Sigmoid colon (tissue), 7 donors: ENCODE measurements around the gene ZNF217. TPM values are rescaled to one million over a fixed set of nuclear protein-coding genes. Genes with fewer than 3 reads are reported as not detected.
A peak's percentile ranks its signal among the peaks of the same experiment; 100 is the strongest.
"Not testable (repeated sequence)": the region's sequence is repeated elsewhere in the genome, so short reads cannot be mapped to it uniquely, and the experiment has no call there.

Experiments
- DNase-seq: peaks from one replicate; pipeline ENCODE4 v3.0.0-alpha.2; 2019
- H3K27ac ChIP-seq, 4 donors: fragments of 200-600 bp; sonication (generic); one replicate each; pipeline ENCODE4 v1.5.1; 2016 to 2019; ENCODE audit warnings: mild to moderate bottlenecking in 1 of 4
- H3K27me3 ChIP-seq, 3 donors: fragments of 200-600 bp; sonication (generic); one replicate each; pipeline ENCODE4 v1.5.1; 2019; ENCODE audit warnings: mild to moderate bottlenecking in 1 of 3
- H3K36me3 ChIP-seq, 4 donors: fragments of 200-600 bp; sonication (generic); one replicate each; pipeline ENCODE4 v1.5.1; 2016 to 2019
- H3K4me1 ChIP-seq, 4 donors: fragments of 200-600 bp; sonication (generic); one replicate each; pipeline ENCODE4 v1.5.1; 2017 to 2019
- H3K4me3 ChIP-seq, 4 donors: fragments of 200-600 bp; sonication (generic); one replicate each; pipeline ENCODE4 v1.5.1; 2017 to 2019; ENCODE audit warnings: mild to moderate bottlenecking in 2 of 4, moderate library complexity in 1 of 4
- H3K9me3 ChIP-seq, 4 donors: fragments of 200-600 bp in 3 of 4; sonication (generic) in 3 of 4; one replicate each; pipeline versions ENCODE4 v1.5.1 to v1.6.1; 2013 to 2019
- EP300 ChIP-seq, 4 donors: sonication (generic); formaldehyde crosslinking; IDR thresholded peaks; one replicate each; pipeline ENCODE4 v1.6.1; 2017; ENCODE audit warnings: antibody characterized with exemption in 4 of 4
- POLR2A ChIP-seq, 2 donors: fragments of 450-650 bp; IDR thresholded peaks; one replicate each; pipeline ENCODE4 v1.6.1; 2016; ENCODE audit warnings: antibody characterized with exemption in 2 of 2, mild to moderate bottlenecking in 2 of 2, moderate library complexity in 2 of 2
- POLR2AphosphoS5 ChIP-seq, 4 donors: sonication (generic); formaldehyde crosslinking; IDR thresholded peaks; one replicate each; pipeline ENCODE4 v1.6.1; 2017; ENCODE audit warnings: antibody characterized with exemption in 4 of 4
- WGBS, 2 donors: extraction: QIAGEN DNeasy Blood & Tissue Kit; methylation state at CpG; one replicate each; pipeline ENCODE4 v1.1.7; 2013; 5-methylcytosine and 5-hydroxymethylcytosine counted together
- intact Hi-C: fragments of 100-400 bp; cut with DNase I; formaldehyde crosslinking; loops from one replicate; pipeline ENCODE4 v1.15.1; 2023
- polyA plus RNA-seq, 3 donors: library from polyadenylated mRNA; stranded (reverse); fragments of 200-250 nt; gene quantifications; one replicate each; pipeline ENCODE4 v1.2.3, GENCODE V29; 2013
- total RNA-seq, 4 donors: library from RNA; depleted of rRNA; stranded (reverse); fragments of >200 nt; gene quantifications; one replicate each; pipeline ENCODE4 v1.1.0, GENCODE V29; 2016
- TF ChIP-seq, protein P1 (sequence below), 4 experiments: fragments of 450-650 bp in 3 of 4; fragments of 200-600 bp in 1 of 4; IDR thresholded peaks; one replicate each; pipeline ENCODE4 v1.5.1; 2016 to 2019; ENCODE audit warnings: antibody characterized with exemption in 4 of 4, mild to moderate bottlenecking in 3 of 4, moderate library complexity in 2 of 4
- donor health status: healthy with polysubstance abuse.
- donor health status: Bipolar disorder and iron deficiency.
- donor health status: healthy.

Gene ZNF217
- total and polyA plus RNA-seq, 7 donors: 11.4 to 27.0 (median 18.4) TPM

GRCh38 chr20:53594068-53595017, 704 bp upstream of the ZNF217 start:
- Histone ChIP-seq H3K27ac (peak overlapping the region; percentile 98 to 99 (median 98)), H3K27me3 (no peaks in the 10 kb centered on the region), H3K4me3 (peak overlapping the region; percentile 82 to 97 (median 95)), H3K9me3 (no peaks in the 10 kb centered on the region), H3K36me3 (no peaks in the 10 kb centered on the region), H3K4me1 (peaks cover 0 to 20% (median 13%) of the 10 kb centered on the region in 4 donors)
- 2% methylated on average over 110 of the region's 110 CpGs for WGBS, 2 donors
- peak; percentile 98 for DNase-seq
- intact Hi-C loops: loop anchor here (5.0 kb wide), 2 partner anchors 233 to 613 kb away; partner anchors contain the start of gene PFDN4
- peak; percentile 58 to 83 (median 78) for TF ChIP-seq POLR2AphosphoS5 (IDR thresholded peaks at IDR 0.05)
- TF ChIP-seq, protein P1, sequence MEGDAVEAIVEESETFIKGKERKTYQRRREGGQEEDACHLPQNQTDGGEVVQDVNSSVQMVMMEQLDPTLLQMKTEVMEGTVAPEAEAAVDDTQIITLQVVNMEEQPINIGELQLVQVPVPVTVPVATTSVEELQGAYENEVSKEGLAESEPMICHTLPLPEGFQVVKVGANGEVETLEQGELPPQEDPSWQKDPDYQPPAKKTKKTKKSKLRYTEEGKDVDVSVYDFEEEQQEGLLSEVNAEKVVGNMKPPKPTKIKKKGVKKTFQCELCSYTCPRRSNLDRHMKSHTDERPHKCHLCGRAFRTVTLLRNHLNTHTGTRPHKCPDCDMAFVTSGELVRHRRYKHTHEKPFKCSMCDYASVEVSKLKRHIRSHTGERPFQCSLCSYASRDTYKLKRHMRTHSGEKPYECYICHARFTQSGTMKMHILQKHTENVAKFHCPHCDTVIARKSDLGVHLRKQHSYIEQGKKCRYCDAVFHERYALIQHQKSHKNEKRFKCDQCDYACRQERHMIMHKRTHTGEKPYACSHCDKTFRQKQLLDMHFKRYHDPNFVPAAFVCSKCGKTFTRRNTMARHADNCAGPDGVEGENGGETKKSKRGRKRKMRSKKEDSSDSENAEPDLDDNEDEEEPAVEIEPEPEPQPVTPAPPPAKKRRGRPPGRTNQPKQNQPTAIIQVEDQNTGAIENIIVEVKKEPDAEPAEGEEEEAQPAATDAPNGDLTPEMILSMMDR (IDR thresholded peaks at IDR 0.05): no peak

- Histone ChIP-seq H3K27me3 (no peaks in the 10 kb centered on the region), H3K9me3 (no peaks in the 10 kb centered on the region), H3K36me3 (no peaks in the 10 kb centered on the region), H3K4me1 (peaks cover 0 to 25% (median 17%) of the 10 kb centered on the region in 4 donors), H3K27ac (peak overlapping the region; percentile 98 to 99 (median 98)), H3K4me3 (peak overlapping the region; percentile 82 to 97 (median 95))
- peak; percentile 71 for DNase-seq
- TF ChIP-seq POLR2AphosphoS5 (IDR thresholded peaks at IDR 0.05) (peak in 1 of 4 donors; percentile 5), EP300 (IDR thresholded peaks at IDR 0.05) (no peak), POLR2A (IDR thresholded peaks at IDR 0.05) (no peak)
- TF ChIP-seq, protein P1 (IDR thresholded peaks at IDR 0.05): no peak
- 0 to 1% methylated on average over 47 of the region's 47 CpGs for WGBS, 2 donors
- intact Hi-C loops: loop anchor here (5.0 kb wide), 2 partner anchors 234 to 614 kb away; partner anchors contain the start of gene PFDN4
Measured at GRCh38 chr20:53592992-53593465, 610 bp downstream of the ZNF217 start.

- WGBS, 2 donors: 0 to 1% methylated on average over 27 of the region's 27 CpGs
- TF ChIP-seq POLR2AphosphoS5 (IDR thresholded peaks at IDR 0.05): peak; percentile 49 to 75 (median 55)
- TF ChIP-seq POLR2A (IDR thresholded peaks at IDR 0.05): peak in 1 of 2 donors; percentile 20
- intact Hi-C loops: loop anchor here (5.0 kb wide), 2 partner anchors 235 to 615 kb away; partner anchors contain the start of gene PFDN4
Measured at GRCh38 chr20:53592454-53592991, 1.1 kb downstream of the ZNF217 start.

DNA sequence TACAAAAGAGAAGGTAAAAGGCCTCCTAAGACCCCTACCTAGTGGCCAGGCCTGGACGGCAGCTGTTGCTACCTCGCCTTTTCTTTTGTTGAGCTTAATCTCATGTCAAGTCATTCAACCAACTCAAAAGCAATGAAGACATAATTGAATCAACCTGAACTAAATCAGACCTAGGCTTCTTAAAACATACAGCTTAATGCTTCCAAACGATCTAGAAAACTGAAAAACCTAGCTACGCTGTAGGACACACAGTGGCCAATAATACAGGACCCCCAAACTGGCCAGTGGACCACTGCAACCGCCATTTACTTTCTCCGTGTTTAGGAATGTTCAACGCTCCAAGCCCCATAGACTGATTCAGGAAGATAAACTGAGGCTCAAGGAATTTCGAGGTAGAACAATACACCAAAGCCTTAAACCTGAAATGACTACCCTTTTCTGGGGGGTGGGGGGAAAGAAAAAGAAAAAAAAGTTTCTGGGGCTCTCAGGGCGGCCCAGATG, 1.6 kb downstream of the ZNF217 start:
- H3K27me3 ChIP-seq, H3K36me3 ChIP-seq, DNase-seq, H3K9me3 ChIP-seq: not testable (repeated sequence)
- peaks cover 0 to 23% (median 16%) of the 10 kb centered on the region in 4 donors for H3K4me1 ChIP-seq
- H3K27ac ChIP-seq: peak overlapping the region; percentile 98 to 99 (median 98)
- H3K4me3 ChIP-seq: peak overlapping the region; percentile 82 to 97 (median 95)
- intact Hi-C loops: loop anchor here (5.0 kb wide), 2 partner anchors 235 to 615 kb away; partner anchors contain the start of gene PFDN4
- 2 to 11% methylated on average over 9 of the region's 9 CpGs for WGBS, 2 donors

More at GRCh38 chr20:53592454-53592991, 1.1 kb downstream of the ZNF217 start:
- peak overlapping the region; percentile 82 to 97 (median 95) for H3K4me3 ChIP-seq
- not testable (repeated sequence) for H3K27me3 ChIP-seq, H3K9me3 ChIP-seq, H3K36me3 ChIP-seq
- DNase-seq: peak; percentile 87
- peaks cover 0 to 25% (median 17%) of the 10 kb centered on the region in 4 donors for H3K4me1 ChIP-seq
- H3K27ac ChIP-seq: peak overlapping the region; percentile 98 to 99 (median 98)

DNA sequence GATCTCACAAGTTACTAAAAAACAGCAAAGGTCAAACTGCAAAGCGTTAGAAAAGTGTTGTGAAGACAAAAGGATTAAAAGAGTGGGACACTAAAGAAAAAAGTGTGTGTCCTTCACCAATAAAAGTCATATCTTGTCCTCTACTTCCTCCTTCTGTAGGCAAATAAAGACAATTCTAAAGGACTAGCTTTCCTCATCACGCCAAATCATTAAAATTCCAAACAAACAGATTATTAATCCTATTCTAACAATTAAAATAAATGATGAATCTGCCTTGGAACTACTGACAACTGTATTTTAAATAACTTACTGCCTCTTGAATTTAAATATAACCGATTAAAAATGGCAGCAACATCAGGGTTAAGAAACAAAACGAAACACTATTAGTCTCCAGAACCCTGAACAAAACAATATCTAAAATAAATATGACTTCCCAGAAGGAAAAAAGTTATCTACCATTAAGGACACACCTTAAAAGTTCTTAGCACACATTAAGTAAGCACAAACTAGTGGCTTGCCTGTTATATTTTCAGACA, 2.4 kb downstream of the ZNF217 start:
- Histone ChIP-seq H3K27ac (peak overlapping the region; percentile 98 to 99 (median 98)), H3K4me3 (peak overlapping the region; percentile 82 to 97 (median 95)), H3K4me1 (peaks cover 0 to 23% (median 12%) of the 10 kb centered on the region in 4 donors)
- intact Hi-C loops: loop anchor here (5.0 kb wide), 2 partner anchors 236 to 616 kb away; partner anchors contain the start of gene PFDN4
- H3K27me3 ChIP-seq, H3K9me3 ChIP-seq, DNase-seq, H3K36me3 ChIP-seq: not testable (repeated sequence)
- WGBS, 2 donors: 1 to 9% methylated on average over 4 of the region's 4 CpGs

DNA sequence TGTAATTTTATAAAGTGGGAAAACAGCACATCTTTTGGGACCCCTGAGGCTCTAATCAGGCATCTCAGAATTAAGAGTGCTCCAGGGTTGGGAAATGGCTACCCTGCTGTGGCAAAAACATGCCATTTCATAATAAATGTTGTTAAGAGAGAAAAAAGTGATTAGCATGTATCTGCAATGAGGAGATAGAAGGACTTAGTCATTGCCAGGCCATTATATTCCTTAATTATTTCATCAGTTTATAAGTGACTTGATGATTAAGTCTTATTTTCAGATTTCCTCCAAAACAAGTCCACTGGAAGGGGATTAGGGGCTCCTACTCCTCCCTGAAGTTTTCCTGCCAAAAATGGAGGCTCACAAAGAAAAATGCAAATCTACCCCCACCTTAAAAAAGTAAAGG, 3.0 kb downstream of the ZNF217 start:
- Histone ChIP-seq H3K27ac (peak overlapping the region; percentile 98 to 99 (median 98)), H3K4me1 (peaks cover 0 to 22% (median 15%) of the 10 kb centered on the region in 4 donors), H3K4me3 (peak overlapping the region in 1 of 4 donors; percentile 94)
- not testable (repeated sequence) for H3K27me3 ChIP-seq, DNase-seq, H3K36me3 ChIP-seq, H3K9me3 ChIP-seq
- intact Hi-C loops: loop anchor here (5.0 kb wide), 2 partner anchors 237 to 617 kb away; partner anchors contain the start of gene PFDN4

DNA sequence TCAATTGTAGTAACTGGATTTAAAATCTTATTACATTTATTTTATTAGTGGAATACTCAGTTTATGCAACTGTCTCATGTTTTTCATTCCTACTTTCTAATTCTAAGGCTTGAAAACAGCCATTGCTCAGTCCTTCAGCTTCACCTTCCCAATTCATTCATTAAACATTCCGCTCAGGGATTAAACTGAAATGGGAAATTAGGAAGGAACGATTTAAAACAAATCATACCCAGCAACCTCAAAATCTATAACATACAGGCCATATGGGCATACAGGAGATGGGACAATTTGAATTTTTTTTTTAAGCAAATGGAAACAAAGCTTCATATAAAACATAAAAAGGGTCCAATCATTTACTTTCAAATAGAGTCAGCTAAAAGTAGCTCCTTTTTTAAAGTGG, 3.5 kb downstream of the ZNF217 start:
- intact Hi-C loops: loop anchor here (5.0 kb wide), 2 partner anchors 237 to 617 kb away; partner anchors contain the start of gene PFDN4
- H3K9me3 ChIP-seq, DNase-seq, H3K36me3 ChIP-seq, H3K27me3 ChIP-seq: not testable (repeated sequence)
- peaks cover 0 to 22% (median 13%) of the 10 kb centered on the region in 4 donors for H3K4me1 ChIP-seq
- 25 to 45% methylated on average over 2 of the region's 2 CpGs for WGBS, 2 donors
- peak overlapping the region in 1 of 4 donors; percentile 3 for H3K4me3 ChIP-seq
- H3K27ac ChIP-seq: peak overlapping the region; percentile 62 to 99 (median 81)
